GM23248 (cell line): ENCODE measurements around the gene RAI1.
"Not testable (repeated sequence)": the region's sequence is repeated elsewhere in the genome, so short reads cannot be mapped to it uniquely, and the experiment has no call there.

ENCODE experiments used
- EZH2 ChIP-seq: fragments of 200-600 bp; sonication (generic); IDR thresholded peaks from 2 replicates; pipeline ENCODE4 v1.6.1; 2018; ENCODE audit warnings: antibody characterized with exemption, mild to moderate bottlenecking; ENCODE audit not compliant: insufficient read depth, poor library complexity, severe bottlenecking
- EZH2phosphoT487 ChIP-seq: fragments of 200-600 bp; sonication (generic); IDR thresholded peaks from 2 replicates; pipeline ENCODE4 v1.6.1; 2018; ENCODE audit warnings: antibody characterized with exemption, moderate library complexity, mild to moderate bottlenecking, low read depth; ENCODE audit not compliant: insufficient read depth

- TF ChIP-seq EZH2, EZH2phosphoT487: not testable (repeated sequence)
Observed at GRCh38 chr17:17635537-17636271, 45.6 kb upstream of the RAI1 start.
